Measurements from ENCODE around the gene BCAT1. TPM values are rescaled to one million over a fixed set of nuclear protein-coding genes. Genes with fewer than 3 reads are reported as not detected.

The BCAT1 gene
- total and polyA plus RNA-seq, 9 of the 15 experiments (the other 6 are each of a cell fraction or from before 2014, with no cell fraction given) = 38.5 to 157 (median 66.8) TPM

DNA sequence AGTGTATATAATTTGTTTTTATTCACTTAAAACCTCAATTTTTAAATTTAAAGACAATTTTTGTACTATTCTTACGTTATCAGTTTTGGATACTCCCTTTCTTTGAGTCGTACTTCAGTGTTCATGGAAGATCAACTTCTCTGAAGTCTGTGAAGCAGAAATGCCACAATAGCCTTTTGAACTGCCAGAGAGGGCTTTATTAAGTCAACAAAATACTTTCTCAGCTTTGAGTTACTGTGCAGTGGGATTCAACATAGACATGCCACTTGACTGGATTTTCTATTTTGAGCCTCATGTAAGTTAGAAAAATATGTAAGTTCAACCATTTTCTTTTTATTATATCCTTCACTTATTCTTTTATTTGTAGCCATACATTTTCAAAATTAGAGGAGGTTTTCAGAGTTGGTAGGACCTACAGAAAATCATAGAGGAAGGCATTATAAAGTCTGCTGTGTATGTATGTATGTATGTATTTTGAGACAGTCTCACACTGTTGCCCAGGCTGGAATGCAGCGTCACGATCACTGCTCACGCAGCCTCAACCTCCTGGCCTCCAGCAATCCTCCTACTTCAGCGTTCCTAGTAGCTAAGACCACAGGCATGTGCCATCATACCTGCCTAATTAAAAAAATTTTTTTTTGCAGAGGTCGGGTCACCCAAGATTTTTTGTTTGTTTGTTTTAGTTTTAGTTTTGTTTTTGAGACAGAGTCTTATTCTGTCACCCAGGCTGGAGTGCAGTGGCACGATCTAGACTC lies 31.3 kb upstream of the BCAT1 start (continued):
- TF ChIP-seq ESRRA (IDR thresholded peaks at IDR 0.05; ENCODE audit: borderline replicate concordance, low read depth) = no peak
- no peak for TF ChIP-seq ZNF695 (CRISPR knock-in tag; IDR thresholded peaks at IDR 0.05)
- no peak for TF ChIP-seq ILK (tag; IDR thresholded peaks at IDR 0.05; ENCODE audit: borderline replicate concordance, low read depth)
- no peak for TF ChIP-seq STAG1 (CRISPR knock-in tag; IDR thresholded peaks at IDR 0.05; ENCODE audit: borderline replicate concordance)
- TF ChIP-seq HDAC1 (IDR thresholded peaks at IDR 0.05) = no peak

DNA sequence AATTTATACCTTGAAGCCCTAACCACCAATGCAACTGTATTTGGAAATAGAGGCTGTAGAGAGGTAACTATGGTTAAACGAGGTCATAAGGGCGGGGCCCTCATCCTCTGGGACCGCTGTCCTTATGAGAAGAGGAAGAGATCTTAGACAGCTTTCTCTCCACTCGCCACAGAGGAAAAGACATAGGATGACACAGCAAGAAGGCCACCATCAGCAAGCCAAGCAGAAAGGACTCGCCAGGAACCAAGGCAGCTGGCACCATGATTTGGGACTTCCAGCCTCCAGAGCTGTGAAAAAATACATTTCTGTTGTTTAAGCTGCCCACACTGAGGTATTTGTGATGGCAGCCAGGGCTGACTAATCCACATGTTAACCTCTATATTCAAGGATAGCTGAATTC lies 30.4 kb upstream of the BCAT1 start:
- CTCF ChIA-PET (ENCODE audit: low intra/inter-chr PET ratio) = no interaction called here
- Histone ChIP-seq H3K4me3 (no peak overlapping the region), H3K27me3 (ENCODE audit: control insufficient read depth in 2 of 2, insufficient read depth in 2 of 2, low read length in 2 of 2) (no peaks in the 10 kb centered on the region; a peak in 1 of 5 replicates), H3K27ac (ENCODE audit: extremely low read depth, low read depth, low read length) (no peak overlapping the region), H3K79me2 (ENCODE audit: control insufficient read depth, insufficient read depth, low read length) (no peaks in the 10 kb centered on the region), H4K20me1 (replicated peaks; ENCODE audit: control insufficient read depth, insufficient read depth, low read length) (no peaks in the 10 kb centered on the region), H3K36me3 (ENCODE audit: control insufficient read depth, insufficient read depth, low read length) (no peaks in the 10 kb centered on the region), H3K9me3 (replicated peaks; ENCODE audit: control insufficient read depth, insufficient read depth, low read depth, low read length) (peaks cover 1% of the 10 kb centered on the region; the same call in 1 of the 2 replicates), H3K9me1 (ENCODE audit: control insufficient read depth, insufficient read depth, low read length) (no peaks in the 10 kb centered on the region), H3K4me2 (ENCODE audit: insufficient read depth, low read length) (no peak overlapping the region), H3K9ac (ENCODE audit: insufficient read depth in 1 of 2, low read depth in 2 of 2, low read length in 2 of 2) (no peak overlapping the region), H2AFZ (ENCODE audit: low read depth, low read length) (peak overlapping the region; percentile 65), H3K4me1 (replicated peaks in 1 of 2; ENCODE audit: control insufficient read depth in 2 of 2, insufficient read depth in 2 of 2, low read length in 2 of 2) (peaks cover 0 to 2% of the 10 kb centered on the region in 2 experiments; a peak in 2 of 5 replicates)
- intact Hi-C loops (cut with micrococcal nuclease) = no loop called here
- no TSS peak for BruUV-seq (replicated peaks)
- FAIRE-seq (peak; percentile 56), ATAC-seq (peak; percentile 86), DNase-seq (ENCODE audit: extremely low read depth in 1 of 4, low spot score in 3 of 4) (peak in 2 of 4 experiments; percentile 25 to 53)
- POLR2A ChIA-PET = interaction anchor here (0.6 to 0.7 kb wide), 2 partner anchors 13 to 89 kb away, joined by 3 read pairs; no protein-coding TSS in a partner anchor
- in situ Hi-C loops (cut with MboI) = no loop called here
- 11% methylated on average over 5 of the region's 5 CpGs for WGBS (ENCODE audit: insufficient coverage, low coverage, missing lambda C conversion rate)
- TF ChIP-seq ZNF212 (CRISPR knock-in tag; IDR thresholded peaks at IDR 0.05) (no peak), MYNN (IDR thresholded peaks at IDR 0.05) (no peak), MYNN (CRISPR knock-in tag; IDR thresholded peaks at IDR 0.05) (no peak), ZNF668 (CRISPR knock-in tag; IDR thresholded peaks at IDR 0.05) (no peak), GABPA (tag; conservative IDR thresholded peaks at IDR 0.05; ENCODE audit: low read depth) (no peak), SMARCA5 (IDR thresholded peaks at IDR 0.05) (no peak), ATF7 (IDR thresholded peaks at IDR 0.05) (no peak), C11orf30 (IDR thresholded peaks at IDR 0.05; ENCODE audit: low read depth) (peak; percentile 84), ELF2 (CRISPR knock-in tag; IDR thresholded peaks at IDR 0.05) (no peak), MAFF (IDR thresholded peaks at IDR 0.05; ENCODE audit: low read length) (peak; percentile 74)
- TF ChIP-seq, protein P1, sequence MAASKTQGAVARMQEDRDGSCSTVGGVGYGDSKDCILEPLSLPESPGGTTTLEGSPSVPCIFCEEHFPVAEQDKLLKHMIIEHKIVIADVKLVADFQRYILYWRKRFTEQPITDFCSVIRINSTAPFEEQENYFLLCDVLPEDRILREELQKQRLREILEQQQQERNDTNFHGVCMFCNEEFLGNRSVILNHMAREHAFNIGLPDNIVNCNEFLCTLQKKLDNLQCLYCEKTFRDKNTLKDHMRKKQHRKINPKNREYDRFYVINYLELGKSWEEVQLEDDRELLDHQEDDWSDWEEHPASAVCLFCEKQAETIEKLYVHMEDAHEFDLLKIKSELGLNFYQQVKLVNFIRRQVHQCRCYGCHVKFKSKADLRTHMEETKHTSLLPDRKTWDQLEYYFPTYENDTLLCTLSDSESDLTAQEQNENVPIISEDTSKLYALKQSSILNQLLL (CRISPR knock-in tag; IDR thresholded peaks at IDR 0.05; ENCODE audit: borderline replicate concordance) = no peak
- TF ChIP-seq, protein P2, sequence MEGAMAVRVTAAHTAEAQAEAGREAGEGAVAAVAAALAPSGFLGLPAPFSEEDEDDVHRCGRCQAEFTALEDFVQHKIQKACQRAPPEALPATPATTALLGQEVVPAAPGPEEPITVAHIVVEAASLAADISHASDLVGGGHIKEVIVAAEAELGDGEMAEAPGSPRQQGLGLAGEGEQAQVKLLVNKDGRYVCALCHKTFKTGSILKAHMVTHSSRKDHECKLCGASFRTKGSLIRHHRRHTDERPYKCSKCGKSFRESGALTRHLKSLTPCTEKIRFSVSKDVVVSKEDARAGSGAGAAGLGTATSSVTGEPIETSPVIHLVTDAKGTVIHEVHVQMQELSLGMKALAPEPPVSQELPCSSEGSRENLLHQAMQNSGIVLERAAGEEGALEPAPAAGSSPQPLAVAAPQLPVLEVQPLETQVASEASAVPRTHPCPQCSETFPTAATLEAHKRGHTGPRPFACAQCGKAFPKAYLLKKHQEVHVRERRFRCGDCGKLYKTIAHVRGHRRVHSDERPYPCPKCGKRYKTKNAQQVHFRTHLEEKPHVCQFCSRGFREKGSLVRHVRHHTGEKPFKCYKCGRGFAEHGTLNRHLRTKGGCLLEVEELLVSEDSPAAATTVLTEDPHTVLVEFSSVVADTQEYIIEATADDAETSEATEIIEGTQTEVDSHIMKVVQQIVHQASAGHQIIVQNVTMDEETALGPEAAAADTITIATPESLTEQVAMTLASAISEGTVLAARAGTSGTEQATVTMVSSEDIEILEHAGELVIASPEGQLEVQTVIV (CRISPR knock-in tag; IDR thresholded peaks at IDR 0.05; ENCODE audit: borderline replicate concordance) = no peak
- TF ChIP-seq, protein P3, sequence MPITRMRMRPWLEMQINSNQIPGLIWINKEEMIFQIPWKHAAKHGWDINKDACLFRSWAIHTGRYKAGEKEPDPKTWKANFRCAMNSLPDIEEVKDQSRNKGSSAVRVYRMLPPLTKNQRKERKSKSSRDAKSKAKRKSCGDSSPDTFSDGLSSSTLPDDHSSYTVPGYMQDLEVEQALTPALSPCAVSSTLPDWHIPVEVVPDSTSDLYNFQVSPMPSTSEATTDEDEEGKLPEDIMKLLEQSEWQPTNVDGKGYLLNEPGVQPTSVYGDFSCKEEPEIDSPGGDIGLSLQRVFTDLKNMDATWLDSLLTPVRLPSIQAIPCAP (CRISPR knock-in tag; IDR thresholded peaks at IDR 0.05; ENCODE audit: borderline replicate concordance) = no peak
